Fibroblast of villous mesenchyme (primary cell): ENCODE measurements around the gene SEPTIN12. TPM values are rescaled to one million over a fixed set of nuclear protein-coding genes. Genes with fewer than 3 reads are reported as not detected.

Source experiments
- DNase-seq: peaks from one replicate; pipeline ENCODE4 v3.0.0-alpha.2; 2010; ENCODE audit warnings: low read depth
- H3K4me3 ChIP-seq: 2 replicates; pipeline ENCODE4 v1.5.1; 2011; ENCODE audit warnings: low read depth, mild to moderate bottlenecking, low read length
- total RNA-seq: library from RNA; depleted of rRNA; stranded (reverse); fragments of >200 nt; gene quantifications from 2 replicates; pipeline ENCODE4 v1.2.3, GENCODE V29; 2012
- TF ChIP-seq, protein P1 (sequence below): IDR thresholded peaks from 2 replicates; pipeline ENCODE4 v1.5.1; 2012; ENCODE audit warnings: low read depth, mild to moderate bottlenecking, low read length; ENCODE audit not compliant: insufficient read depth

Gene SEPTIN12
- total RNA-seq, 1 donor: not detected

DNA sequence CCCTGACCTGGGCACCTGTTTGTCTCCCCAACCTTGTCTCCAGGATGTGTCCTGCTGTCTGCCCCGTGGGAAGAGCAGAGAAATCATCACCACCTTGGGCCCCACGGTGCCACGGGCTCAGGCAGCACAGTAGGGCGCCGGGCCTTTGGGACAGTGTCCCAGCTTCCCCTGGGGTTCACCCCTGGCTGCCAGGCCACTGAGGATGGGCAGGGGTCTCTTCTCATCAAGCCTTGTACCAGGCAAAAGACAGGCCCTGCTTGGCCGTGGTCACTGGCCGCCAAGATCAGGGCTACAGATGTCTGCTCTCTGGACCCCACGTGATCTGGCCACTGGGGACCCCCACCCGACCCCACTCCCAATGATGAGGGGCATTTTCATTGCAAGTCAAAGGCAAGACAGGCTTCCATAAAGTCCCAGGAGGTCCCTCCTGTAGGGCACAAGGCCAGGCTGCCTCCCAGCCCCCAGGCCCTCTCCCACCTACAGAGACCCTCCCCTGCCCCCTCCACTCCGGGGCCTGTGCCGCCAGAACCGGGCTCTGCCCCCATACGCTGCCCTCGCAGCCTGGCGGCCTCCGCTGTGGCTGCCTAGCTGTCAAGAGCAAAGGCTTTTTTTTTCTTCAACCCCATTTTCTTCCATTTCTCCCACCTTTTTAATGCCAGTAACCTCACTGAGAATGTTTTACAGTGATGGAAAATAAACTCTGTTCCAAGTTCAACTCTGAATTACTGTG, 39.3 kb downstream of the SEPTIN12 start:
- TF ChIP-seq, protein P1, sequence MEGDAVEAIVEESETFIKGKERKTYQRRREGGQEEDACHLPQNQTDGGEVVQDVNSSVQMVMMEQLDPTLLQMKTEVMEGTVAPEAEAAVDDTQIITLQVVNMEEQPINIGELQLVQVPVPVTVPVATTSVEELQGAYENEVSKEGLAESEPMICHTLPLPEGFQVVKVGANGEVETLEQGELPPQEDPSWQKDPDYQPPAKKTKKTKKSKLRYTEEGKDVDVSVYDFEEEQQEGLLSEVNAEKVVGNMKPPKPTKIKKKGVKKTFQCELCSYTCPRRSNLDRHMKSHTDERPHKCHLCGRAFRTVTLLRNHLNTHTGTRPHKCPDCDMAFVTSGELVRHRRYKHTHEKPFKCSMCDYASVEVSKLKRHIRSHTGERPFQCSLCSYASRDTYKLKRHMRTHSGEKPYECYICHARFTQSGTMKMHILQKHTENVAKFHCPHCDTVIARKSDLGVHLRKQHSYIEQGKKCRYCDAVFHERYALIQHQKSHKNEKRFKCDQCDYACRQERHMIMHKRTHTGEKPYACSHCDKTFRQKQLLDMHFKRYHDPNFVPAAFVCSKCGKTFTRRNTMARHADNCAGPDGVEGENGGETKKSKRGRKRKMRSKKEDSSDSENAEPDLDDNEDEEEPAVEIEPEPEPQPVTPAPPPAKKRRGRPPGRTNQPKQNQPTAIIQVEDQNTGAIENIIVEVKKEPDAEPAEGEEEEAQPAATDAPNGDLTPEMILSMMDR: no peak
- DNase-seq: no peak
- no peak overlapping the region for H3K4me3 ChIP-seq

- H3K4me3 ChIP-seq: no peak overlapping the region
- TF ChIP-seq, protein P1: no peak
- DNase-seq: no peak
Observed at GRCh38 chr16:4747906-4748681, 40.1 kb downstream of the SEPTIN12 start.

GRCh38 chr16:4746991-4747574, 41.1 kb downstream of the SEPTIN12 start:
- no peak for DNase-seq
- TF ChIP-seq, protein P1: no peak

GRCh38 chr16:4746215-4746614, 41.9 kb downstream of the SEPTIN12 start:
- H3K4me3 ChIP-seq: no peak overlapping the region
- TF ChIP-seq, protein P1: no peak
- no peak for DNase-seq

More at GRCh38 chr16:4746991-4747574, 41.1 kb downstream of the SEPTIN12 start:
- H3K4me3 ChIP-seq: no peak overlapping the region

DNA sequence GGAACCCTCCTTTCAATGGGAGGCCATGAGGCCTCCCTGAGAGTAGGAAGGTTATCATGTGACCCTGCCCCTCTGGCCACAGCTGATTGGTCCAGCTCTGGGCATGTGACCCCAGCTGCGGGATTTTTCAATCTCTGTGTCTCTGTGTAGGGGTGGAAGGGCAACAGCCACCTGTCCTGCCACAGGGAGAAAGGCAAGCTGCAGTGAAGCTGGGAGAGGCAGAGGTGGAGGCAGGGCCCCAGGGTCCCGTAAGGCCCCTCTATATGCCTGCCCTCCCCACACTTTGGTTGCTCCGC, 42.9 kb downstream of the SEPTIN12 start:
- TF ChIP-seq, protein P1: no peak
- DNase-seq: no peak
- no peak overlapping the region for H3K4me3 ChIP-seq

DNA sequence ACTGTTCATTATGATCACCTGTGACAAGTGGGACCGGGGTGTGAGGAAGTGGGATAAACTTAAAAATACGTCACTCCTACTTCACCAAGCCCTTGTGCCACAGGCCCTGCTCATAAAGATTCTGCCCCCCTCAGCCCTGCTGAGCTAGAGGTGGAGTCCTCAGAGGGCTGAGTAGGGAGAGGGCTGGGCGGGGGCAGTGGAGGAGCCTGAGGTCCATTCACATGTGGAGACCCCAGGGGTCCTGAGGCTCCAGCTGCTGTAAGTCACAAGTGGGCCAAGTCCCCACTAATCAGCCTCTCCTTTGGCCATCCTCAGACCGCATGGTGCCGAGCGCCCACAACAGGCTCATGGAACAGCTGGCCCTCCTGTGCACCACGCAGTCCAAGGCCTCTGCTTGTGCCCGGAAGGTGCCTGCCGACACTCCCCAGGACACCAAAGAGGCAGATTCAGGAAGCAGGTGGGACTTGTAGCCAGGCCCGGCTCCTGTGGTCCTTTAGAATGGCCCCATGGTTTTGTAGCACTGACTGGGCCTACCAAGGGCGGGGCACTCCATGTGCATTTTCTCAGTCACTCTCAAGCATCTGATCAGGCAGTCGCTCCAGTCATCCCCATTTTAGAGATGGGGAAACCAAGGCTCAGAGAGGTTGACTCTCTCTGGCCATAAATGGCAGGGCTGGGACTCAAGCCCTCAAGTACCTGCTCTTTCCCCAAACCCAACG, 43.4 kb downstream of the SEPTIN12 start:
- TF ChIP-seq, protein P1: no peak
- DNase-seq: no peak
- no peak overlapping the region for H3K4me3 ChIP-seq
